ENCODE data around the gene GCA. TPM values are rescaled to one million over a fixed set of nuclear protein-coding genes. Genes with fewer than 3 reads are reported as not detected.
A peak's percentile ranks its signal among the peaks of the same experiment; 100 is the strongest.

The GCA gene
- total and polyA plus RNA-seq, 2 of the 13 experiments (the other 11 are each of a cell fraction or from before 2014, with no cell fraction given) = 42.0 to 48.3 TPM

GRCh38 chr2:162344617-162344950 is 652 bp downstream of the GCA start (continued):
- TF ChIP-seq PHF21A (CRISPR knock-in tag; IDR thresholded peaks at IDR 0.05) = peak; percentile 14; the same call in 1 of the 2 replicates
- no peak for TF ChIP-seq ZNF296 (CRISPR knock-in tag; conservative IDR thresholded peaks at IDR 0.05)

- Histone ChIP-seq H3K4me3 (replicated peaks in 1 of 3; ENCODE audit: insufficient read depth in 1 of 3, low read depth in 2 of 3, low read length in 3 of 3) (no peak overlapping the region), H3K4me2 (ENCODE audit: low read depth, low read length) (no peak overlapping the region), H3K79me2 (ENCODE audit: insufficient read depth, low read length) (no peaks in the 10 kb centered on the region), H3K36me3 (replicated peaks in 1 of 2; ENCODE audit: control insufficient read depth in 1 of 2, insufficient read depth in 2 of 2, low read length in 2 of 2) (no peaks in the 10 kb centered on the region), H2AFZ (ENCODE audit: low read length) (no peak overlapping the region), H3K9me3 (ENCODE audit: low read length) (no peaks in the 10 kb centered on the region), H3K27me3 (ENCODE audit: control insufficient read depth in 1 of 2, insufficient read depth in 2 of 2, low read length in 2 of 2) (no peaks in the 10 kb centered on the region), H3K27ac (ENCODE audit: extremely low read length, insufficient read depth, low read length) (no peak overlapping the region), H4K20me1 (ENCODE audit: insufficient read depth, low read length) (no peaks in the 10 kb centered on the region), H3K4me1 (ENCODE audit: insufficient read depth, low read length) (no peaks in the 10 kb centered on the region), H3K9ac (ENCODE audit: insufficient read depth, low read depth, low read length) (no peak overlapping the region)
- ATAC-seq = no peak
- intact Hi-C loops (cut with micrococcal nuclease; ENCODE audit: unreplicated experiment) = no loop called here
- BruUV-seq (replicated peaks) = no TSS peak
- DNase-seq (ENCODE audit: low spot score) = no peak
- FAIRE-seq = no peak
- CTCF ChIA-PET (ENCODE audit: low intra/inter-chr PET ratio, low total read pairs) = no interaction called here
- WGBS (ENCODE audit: low lambda C conversion rate) = 43% methylated on average over 2 of the region's 2 CpGs
- in situ Hi-C loops (cut with HindIII; ENCODE audit: extremely low pct_ligation_motif_present, low pct_unique_long_range_greater_than_20kb) = no loop called here
- POLR2A ChIA-PET = no interaction called here
- TF ChIP-seq SKI (IDR thresholded peaks at IDR 0.05; ENCODE audit: partially characterized antibody) = no peak
- TF ChIP-seq MTERF4 (CRISPR knock-in tag; IDR thresholded peaks at IDR 0.05) = no peak
- no peak for TF ChIP-seq ZBTB44 (CRISPR knock-in tag; IDR thresholded peaks at IDR 0.05)
- TF ChIP-seq PAF1 (CRISPR knock-in tag; IDR thresholded peaks at IDR 0.05) = no peak
- no peak for TF ChIP-seq HNRNPH1 (optimal IDR thresholded peaks at IDR 0.05; ENCODE audit: low read depth, low read length)
- no peak for TF ChIP-seq GPBP1L1 (CRISPR knock-in tag; IDR thresholded peaks at IDR 0.05)
- no peak for TF ChIP-seq ARID4A (CRISPR knock-in tag; IDR thresholded peaks at IDR 0.05; ENCODE audit: borderline replicate concordance)
- no peak for TF ChIP-seq KLF11 (CRISPR knock-in tag; IDR thresholded peaks at IDR 0.05)
- no peak for TF ChIP-seq ZNF597 (CRISPR knock-in tag; IDR thresholded peaks at IDR 0.05)
- no peak for TF ChIP-seq NR2F2 (IDR thresholded peaks at IDR 0.05; ENCODE audit: borderline replicate concordance, low read depth)
- TF ChIP-seq MLX (CRISPR knock-in tag; IDR thresholded peaks at IDR 0.05) = no peak
These were observed 21.5 kb downstream of the GCA start for GRCh38 chr2:162365392-162365791.
